ENCODE results near the gene LRRC75B.

- no peak for TF ChIP-seq ZBTB2 (IDR thresholded peaks at IDR 0.05)
- no peak for TF ChIP-seq CTCF (IDR thresholded peaks at IDR 0.05 in 2 of 3, conservative IDR thresholded peaks at IDR 0.05 in 1 of 3; ENCODE audit: insufficient read depth in 2 of 3, low read depth in 1 of 3, low read length in 3 of 3)
- no peak for TF ChIP-seq CAMTA2 (CRISPR knock-in tag; conservative IDR thresholded peaks at IDR 0.05)
- TF ChIP-seq POLR2AphosphoS5 (IDR thresholded peaks at IDR 0.05; ENCODE audit: control insufficient read depth, insufficient read depth, low read depth, low read length) = no peak
- TF ChIP-seq NFIC (IDR thresholded peaks at IDR 0.05) = no peak
- no peak for TF ChIP-seq ZKSCAN1 (IDR thresholded peaks at IDR 0.05; ENCODE audit: low read depth, low read length)
- no peak for TF ChIP-seq TAF1 (IDR thresholded peaks at IDR 0.05; ENCODE audit: control insufficient read depth, extremely low read depth, insufficient read depth, low read length, severe bottlenecking)
- no peak for TF ChIP-seq JUN (IDR thresholded peaks at IDR 0.05; ENCODE audit: borderline replicate concordance, low read depth, low read length)
- no peak for TF ChIP-seq JUN (CRISPR knock-in tag; IDR thresholded peaks at IDR 0.05; ENCODE audit: borderline replicate concordance)
- TF ChIP-seq CCNT2 (IDR thresholded peaks at IDR 0.05; ENCODE audit: borderline replicate concordance, extremely low read depth, insufficient read length, low read depth, low read length) = no peak
- TF ChIP-seq KDM1A (IDR thresholded peaks at IDR 0.05) = no peak
- TF ChIP-seq RBM25 (IDR thresholded peaks at IDR 0.05; ENCODE audit: low read depth, low read length, severe bottlenecking) = no peak
- TF ChIP-seq GABPA (tag; conservative IDR thresholded peaks at IDR 0.05; ENCODE audit: low read depth) = no peak
- TF ChIP-seq PKNOX1 (IDR thresholded peaks at IDR 0.05) = no peak
- no peak for TF ChIP-seq ZFX (CRISPR knock-in tag; IDR thresholded peaks at IDR 0.05)
Observed at GRCh38 chr22:24591286-24591830, 1.5 kb downstream of the LRRC75B start.
